Cortex of kidney (tissue), 1 donor: Measurements from ENCODE around the gene ADRA1B.
"Not testable (repeated sequence)": the region's sequence is repeated elsewhere in the genome, so short reads cannot be mapped to it uniquely, and the experiment has no call there.

Source experiments
- DNase-seq: peaks from one replicate; lab custom pipeline; 2025; lab: John Stamatoyannopoulos, UW

The ADRA1B gene

DNA sequence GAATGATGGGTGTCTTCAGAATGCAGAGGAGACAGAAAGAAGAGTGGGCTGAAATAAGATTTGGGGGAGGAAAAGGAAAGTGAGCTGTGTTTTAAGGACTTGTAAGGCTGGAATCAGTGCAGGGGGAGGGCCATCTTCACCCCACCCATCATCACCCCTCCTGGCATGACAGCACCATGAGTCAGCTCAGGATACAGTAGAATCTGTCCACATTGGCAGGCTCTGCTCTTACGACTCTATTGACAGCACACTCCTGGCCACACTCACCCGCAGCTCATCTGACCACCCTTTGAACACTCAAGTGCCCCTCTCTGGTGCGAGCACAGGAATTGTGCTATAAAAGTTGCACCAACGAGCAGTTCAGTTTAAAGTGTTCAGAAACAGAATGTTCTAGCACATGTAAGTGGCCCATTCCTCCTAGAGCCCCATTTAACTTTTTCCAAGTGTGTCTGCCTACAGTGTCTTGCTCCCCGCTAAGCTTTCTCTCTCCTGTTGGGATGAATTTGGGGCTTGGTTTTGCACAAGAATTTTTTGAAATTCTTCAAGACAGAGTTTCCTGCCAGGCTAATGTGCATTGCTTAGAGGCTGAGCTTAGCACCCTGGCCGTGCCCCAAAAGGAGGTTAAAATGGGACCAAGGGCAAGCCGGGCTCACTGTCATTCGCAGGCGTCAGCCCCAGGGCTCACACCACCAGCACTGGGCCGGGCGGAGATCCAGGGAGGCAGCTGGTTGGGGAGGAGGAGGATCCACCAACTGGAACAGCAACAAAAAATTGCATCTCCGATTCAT is 12.0 kb downstream of the ADRA1B start:
- DNase-seq, result no peak

DNA sequence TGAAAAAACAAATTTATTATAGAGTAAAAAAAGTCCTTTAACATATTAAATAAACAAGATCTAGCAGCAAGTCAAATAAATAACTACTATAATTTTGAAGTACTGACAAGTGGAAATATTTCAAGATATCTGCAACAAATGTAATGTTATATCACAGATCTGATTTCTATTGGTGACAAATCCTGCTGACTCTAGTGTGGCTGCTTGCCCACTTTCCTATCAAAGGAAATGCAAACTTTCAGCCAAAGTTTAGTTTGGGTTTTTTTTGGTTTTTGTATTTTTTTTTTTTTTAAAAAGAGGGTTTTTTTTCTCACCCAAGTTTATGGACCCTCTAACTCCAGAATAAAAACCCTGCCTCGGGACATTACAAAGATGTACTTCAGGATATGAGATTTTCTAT is 12.9 kb downstream of the ADRA1B start:
- no peak for DNase-seq

DNA sequence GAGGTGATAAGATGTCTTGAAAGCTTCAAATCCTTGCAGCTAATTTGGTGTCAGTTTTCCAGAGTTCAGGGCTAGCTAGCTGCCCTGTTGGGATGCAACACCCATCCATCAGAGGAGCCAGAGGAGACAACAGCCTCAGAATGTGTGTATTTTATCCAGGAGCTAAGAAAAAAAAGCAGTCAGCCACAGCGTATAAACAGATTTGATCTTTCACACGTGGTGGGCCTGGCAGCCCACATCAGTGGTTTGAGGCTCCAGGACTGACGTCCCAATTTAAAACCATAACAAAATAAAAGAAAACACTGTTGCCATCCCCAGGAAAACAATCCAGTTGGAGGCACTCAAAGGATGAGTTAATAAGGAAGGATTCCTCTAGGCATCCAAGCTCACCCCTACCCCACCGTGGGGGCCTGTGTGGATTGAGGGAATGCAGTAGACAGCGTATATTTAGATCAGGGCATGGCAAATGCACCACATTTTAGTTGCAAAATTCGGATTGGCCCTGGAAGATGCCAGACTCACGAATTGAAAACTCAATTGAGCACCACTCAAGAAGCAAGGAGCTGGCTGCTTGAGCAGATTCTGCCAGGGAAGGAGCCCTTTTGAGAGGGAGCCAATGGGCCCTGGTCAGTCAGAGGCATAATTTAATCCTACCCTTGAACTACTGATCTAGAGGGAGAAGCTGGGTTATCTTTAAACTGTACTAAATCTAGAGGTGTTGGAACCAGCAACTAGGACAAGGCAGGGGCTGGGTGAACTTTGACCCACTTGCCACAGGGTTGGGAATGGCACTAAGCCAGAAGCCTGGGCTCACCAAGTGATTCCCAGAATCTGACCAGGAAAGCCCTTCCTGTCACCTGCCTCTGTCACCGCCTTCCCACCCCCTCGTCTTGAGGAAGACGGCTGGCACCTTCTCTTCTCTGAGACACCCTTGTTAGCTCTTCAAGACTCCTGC is 17.5 kb downstream of the ADRA1B start:
- no peak for DNase-seq

DNA sequence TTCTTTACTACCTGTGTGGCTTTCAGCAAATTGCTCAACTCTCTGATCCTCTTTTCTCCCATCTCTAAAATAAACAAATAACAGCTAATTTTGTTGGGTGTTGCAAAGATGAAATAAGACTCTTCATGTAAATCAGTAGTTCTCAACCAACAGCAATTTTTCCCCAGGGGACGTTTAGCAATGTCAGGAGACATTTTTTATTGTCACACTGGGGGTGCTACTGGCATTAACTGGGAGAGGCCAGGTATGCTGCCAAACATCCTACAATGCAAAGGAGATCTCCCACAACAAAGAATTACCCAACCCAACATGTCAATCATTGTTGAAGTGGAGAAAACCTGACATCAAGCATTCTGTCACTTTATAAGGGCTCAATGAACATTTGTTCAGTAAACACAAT is 19.7 kb downstream of the ADRA1B start:
- no peak for DNase-seq

DNA sequence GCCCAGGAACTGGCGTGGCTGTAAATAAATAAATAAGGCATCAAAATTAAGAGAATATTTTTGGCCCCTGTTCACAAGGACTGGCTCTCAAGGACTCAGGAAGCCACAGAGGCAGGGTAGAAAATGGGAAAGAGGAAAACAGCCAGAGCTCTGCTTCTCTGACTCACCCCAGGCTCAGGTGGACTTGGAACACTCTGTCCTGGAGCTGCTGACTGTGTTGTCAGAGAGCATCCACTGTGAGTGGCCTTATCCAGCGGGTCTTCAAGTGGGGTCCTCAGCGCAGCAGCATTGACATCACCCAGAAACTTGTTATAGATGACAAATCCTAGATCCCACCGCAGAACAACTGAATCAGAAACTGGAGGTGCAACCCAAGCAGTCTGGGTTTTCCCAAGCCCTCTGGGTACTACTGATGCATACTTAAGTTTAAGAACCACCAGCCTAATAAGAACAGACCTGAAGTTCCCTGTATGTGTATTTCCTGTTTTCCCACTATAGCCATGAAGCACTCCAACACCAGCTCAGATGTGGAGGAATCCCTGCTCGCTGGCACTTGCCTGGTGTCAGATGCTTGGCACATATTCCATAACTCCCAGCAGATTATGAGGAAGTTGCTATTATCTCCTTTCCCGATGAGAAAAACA is 20.5 kb downstream of the ADRA1B start:
- no peak for DNase-seq

DNA sequence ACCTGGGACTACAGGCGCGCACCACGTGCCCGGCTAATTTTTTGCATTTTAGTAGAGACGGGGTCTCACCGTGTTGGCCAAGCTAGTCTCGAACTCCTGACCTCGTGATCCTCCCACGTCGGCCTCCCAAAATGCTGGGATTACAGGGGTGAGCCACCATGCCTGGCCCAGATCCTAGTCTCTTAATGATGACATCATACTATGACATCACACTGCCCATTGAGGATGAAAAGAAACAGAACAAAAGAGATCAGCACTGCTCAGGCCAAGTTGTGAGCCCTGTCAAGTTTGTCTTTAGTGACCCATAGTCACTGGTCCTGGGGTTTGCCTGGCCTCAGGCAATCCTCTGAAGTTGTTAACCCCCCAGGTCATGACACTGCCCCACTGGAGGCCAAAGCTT is 21.3 kb downstream of the ADRA1B start:
- DNase-seq, result no peak

DNA sequence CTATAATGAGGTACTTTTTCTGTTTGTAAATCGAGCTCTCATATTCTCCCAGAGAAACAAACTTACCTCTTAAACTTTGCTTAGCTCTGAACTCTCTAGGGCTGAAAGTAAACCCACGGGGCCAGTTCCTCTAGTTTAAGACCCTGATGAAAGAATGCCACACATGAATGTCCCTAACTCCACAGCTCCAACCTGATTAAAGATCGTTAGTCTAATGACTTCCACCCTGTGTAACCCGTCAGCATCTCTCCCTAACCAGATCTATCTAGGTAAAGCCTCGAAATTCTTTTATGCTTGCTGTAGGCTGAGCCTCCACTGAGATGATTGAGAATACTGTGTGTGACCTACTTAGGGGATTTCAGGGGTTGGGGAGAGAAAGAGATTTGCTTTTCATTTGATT is 27.0 kb downstream of the ADRA1B start:
- no peak for DNase-seq

DNA sequence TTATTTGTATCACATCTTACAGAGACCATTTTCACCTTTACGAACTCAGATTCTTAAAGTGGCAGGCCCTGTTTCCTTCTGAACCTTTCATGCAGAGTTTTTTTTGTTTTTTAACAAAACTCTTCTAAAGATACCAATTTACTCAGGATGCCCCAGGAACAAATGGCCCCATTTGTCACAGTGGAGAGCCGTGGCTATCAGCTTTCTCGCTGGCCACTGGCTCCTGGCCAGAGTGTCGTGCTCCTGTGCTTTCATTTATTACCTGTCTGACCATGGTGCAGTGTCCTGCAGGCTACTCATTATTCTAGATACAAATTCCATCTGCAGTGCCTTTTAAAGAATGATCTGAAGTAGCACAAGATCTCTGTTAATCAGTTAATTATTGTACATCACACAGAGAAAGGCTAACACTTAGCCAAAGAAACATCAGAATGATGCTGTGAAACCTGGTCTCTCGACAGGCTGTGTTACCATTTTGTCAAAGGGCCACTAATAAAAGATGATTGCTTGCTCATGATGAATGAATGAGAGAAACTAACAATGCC is 27.8 kb downstream of the ADRA1B start:
- DNase-seq, result no peak

DNA sequence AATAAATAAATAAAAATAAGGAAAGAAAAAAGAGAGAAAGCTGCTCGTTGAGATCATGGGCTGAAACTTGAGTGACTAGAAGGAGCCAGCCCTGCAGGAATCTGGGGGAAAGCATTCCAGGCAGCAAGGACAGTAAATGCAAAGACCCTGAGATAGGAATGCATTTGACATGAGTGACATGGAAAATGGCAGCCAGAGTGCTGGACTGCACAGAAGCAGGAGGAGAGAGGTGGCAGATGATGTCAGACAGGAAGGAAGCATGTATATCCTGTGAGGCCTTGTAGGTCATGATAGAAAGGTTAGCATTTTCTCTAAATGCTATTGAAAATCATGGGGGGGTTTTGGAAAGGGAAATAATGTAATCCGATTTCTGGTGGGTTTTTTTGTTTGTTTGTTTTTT is 29.1 kb downstream of the ADRA1B start:
- no peak for DNase-seq

DNA sequence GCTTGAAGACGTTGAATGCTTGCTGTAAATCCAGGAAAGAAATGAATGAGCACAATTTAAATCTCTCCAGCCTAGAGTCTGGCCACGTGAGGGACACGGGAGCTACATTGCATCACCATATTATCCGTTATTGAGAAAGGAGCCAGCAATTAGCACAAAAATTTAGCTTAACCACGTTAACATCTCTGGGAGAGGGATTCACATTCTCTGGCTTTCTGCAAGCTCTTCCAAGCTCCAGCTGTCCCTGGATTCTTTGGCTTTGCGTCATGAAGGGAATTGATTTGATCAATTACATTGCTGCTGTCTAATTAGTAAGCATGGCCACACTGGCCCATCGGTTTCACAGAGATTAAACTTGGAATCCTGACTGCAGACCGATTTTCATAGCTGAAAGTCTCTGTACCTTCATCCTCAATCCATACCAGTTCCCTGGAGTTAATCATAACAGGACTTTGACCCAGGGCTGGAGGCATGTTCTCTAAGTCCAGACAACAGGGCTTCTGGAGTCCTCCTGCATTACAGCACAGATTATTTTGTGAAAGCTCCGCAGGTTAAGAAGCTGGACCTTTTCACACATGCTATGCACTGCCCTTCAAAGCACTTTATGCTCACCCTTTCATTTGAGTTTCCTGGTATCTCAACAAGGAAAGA is 31.6 kb downstream of the ADRA1B start:
- no peak for DNase-seq

DNA sequence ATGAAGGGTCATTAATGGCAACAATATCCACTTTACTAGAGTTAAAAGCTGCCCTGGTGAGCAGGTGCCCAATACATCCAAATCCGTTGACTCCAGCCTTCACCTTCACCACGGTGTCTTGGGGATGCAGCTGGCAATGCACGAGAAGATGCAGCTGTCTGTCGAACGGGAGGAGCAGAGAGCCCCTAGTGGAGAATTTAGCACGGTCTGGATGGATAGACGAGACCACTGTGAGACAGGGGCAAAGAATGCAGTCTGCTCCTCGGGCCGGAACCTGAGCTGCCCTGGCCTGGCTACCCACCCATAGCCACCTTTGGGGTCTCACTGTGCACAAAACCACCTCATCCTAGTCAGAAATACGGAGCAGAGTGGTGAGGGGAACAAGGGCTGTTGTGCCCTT is 35.1 kb downstream of the ADRA1B start:
- no peak for DNase-seq

DNA sequence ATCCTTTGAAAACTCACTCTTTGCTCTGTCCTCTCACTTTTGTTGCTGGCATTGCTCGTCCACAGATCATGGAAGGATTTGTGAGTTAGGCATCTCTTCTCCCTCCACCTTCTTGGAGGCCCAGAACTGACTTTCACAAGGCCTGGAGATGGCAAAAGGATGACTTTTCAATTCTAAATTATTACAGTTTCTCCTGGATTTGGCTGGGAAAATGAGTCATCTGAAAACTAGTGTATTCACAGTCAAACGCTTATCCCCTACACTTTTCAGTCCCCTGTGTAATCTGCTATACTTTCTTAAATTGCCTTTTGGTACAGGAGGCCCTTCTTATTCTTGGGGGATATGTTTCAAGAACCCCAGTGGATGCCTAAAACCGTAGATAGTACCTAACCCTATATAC is 35.6 kb downstream of the ADRA1B start:
- no peak for DNase-seq

DNA sequence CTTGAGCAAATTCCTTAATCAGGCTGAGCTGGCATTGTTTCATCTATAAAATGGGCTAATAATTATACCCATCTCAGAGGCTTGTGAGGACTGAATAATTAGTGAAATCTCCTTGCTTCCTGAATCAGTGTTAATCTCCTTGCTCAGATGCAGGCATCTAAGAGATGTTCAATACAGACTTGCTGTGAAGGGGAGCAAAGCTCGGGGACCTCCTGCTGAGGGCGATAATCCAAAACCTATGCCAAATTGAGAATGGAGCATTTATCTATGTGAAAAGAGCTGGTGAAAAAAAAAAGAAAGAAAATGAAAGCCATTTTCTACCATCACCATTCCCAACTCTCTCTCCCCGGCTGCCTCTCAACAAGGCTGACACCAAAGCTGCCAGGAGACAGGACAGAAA is 37.3 kb downstream of the ADRA1B start:
- DNase-seq, result no peak

DNA sequence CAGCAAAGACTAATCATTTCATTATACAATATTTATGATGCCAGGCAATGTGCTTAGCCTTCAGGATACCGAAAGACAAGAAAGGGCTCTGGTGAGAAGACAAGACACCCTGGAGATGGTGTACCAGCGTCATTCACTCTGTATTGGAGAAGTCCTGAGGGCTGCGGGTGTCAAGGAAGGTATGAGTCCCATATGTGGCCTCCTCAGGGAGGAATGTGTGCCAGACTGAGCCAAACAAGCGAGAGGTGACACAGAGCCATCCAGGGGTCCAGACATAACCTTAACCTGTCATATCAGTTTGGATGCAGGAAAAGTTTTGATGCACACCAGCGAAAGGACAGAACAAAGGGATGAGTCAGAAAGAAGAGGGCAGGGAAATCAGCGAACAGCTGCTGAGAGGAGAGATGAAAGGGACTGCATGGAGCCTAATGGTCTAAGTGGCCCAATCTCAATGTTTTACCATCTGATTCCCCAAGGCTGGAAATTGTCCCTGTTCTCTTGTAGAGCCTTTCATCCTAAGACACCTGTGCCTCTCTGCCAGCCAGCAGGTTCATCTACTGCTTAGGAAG is 38.9 kb downstream of the ADRA1B start:
- DNase-seq, result no peak

DNA sequence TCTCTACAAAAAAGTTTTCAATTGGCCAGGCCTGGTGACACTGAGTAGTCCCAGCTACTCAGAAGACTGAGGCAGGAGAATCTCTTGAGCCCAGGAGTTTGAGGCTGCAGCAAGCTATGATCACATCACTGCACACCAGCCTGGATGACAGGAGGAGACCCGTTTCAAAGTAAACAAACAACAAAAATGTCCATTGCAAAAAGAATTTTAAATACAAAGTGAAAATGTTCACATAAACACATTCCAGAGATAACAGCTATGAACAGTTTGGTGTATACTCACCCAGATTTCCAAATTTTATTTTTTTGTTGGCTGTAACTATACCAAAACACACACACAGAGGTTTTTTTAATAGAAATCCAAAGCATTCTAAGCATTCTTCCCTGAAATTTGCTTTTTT is 39.8 kb downstream of the ADRA1B start:
- no peak for DNase-seq

DNA sequence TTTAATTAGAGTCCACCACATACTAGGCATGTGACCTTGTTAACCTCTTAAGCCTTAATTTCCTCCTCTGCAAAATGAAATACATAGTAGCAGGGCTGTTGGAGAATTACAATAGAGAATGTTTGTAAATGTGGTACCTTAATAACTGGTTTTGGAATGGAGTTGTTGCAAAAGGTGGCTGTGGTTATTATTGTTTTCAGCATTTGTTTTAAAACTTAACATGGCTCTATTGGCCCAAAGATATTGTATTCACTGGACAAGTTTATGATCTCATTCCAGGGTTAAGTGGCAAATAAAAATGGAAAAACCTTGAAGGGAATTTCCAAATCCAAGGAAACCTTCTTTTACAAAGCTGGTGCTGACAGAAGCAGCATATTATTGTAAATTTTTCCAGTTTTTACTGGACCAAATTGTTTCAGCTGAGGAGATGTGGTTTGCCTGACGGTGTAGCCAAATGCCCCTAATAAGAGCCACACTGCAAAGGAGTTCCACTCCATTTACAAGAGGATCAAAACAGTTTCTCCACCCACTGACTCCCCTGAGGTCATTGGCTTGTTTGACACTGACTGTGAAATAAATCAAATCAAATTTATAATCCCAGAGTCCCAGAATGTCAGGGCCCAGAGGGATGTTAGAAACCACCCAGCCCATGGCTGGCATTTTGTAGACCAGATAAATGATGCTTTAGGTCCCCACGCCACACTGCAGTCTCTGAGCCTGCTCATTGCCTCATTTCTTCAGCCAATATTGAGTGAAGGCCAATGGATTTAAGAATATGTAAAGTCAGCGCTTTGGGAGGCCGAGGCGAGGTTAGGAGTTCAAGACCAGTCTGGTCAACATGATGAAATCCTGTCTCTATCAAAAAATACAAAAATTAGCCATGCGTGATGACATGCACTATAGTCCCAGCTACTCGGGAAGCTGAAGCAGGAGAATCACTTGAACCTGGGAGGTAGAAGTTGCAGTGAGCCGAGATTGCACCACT is 45.2 kb downstream of the ADRA1B start:
- no peak for DNase-seq

DNA sequence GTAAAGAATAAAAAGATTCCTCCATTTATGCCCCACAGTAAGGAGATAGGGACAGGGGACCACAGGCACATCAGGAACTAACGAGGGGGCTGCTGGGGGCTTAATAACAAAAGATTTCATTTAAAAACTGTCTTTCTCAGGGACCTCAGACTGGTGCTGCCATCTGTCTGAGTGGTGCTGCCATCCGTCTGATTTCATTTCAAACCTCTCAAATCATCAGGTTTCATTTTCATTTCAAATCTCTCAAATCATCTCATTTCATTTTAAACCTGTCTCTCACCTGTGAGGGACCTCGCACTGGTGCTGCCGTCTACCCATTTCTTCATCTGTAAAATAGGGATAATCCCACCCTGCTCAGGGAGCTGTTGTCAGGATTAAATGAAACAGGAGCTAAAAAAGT is 45.9 kb downstream of the ADRA1B start:
- DNase-seq, result no peak

DNA sequence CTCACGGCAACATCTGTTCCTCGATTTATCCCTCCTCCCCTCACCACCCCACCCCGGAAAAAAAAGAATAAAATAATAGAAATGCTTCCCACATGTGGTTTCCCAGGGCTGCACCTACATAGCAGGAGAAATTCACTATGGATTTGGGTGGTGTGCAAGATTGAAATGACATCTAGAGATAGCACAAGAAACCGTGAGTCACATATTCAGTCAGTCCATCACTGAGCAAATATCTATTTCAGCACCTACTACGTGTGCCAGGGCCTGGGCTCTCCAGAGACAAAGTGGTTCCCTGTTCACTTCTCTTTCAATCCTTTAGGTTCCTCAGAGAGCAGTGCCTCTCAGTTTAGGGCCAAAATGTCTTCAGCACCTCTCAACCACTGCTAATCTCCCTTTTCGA is 47.7 kb downstream of the ADRA1B start:
- DNase-seq, result no peak

DNA sequence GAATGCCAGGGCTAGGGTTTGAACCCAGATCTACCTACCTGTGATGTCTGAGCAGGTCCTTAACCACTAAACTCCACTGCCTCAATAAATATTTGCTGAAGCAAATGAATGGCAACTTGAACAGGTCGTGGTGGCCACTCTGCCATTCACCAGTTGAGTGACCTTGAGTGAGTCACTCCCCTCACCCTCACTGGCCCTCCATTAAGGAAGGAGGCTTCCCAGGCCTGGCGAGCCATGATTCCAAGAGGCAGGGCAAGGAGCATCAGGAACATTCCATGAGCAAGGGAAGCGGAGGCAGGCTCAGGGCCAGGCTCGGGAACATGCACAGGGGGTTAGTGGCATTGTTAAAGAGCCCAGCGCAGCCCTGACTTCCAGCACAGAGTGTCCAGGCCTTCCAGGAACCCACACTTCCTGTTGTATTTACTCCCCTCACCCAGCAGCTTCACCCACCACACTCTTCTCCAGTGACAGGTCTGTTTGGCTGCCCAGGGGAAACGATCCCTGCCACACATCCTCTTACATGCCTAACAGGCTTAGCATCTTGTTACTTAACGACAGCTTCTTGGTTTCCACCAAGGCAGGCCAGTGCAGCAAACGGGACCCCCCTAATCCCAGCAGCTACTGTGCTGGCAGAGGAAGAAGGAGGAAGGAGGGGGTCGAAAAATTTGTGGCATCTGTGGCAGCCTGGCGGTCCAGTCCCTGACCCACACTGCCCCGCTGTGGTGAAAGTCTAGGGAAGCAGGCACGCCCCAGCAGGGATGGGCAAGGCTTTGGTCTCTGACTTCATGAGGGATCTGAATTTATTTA is 49.0 kb downstream of the ADRA1B start:
- DNase-seq, result no peak

DNA sequence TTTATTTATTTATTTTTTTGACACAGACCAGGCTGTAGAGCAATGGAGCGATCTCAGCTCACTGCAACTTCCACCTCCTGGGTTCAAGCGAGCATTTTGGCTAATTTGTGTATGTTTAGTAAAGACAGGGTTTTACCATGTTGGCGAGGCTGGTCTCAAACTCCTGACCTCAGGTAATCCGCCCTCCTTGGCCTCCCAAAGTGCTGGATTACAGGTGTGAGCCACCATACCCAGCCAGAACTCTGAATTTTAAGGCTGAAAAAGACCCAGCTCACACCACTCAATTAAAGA is 49.5 kb downstream of the ADRA1B start:
- not testable (repeated sequence) for DNase-seq
